Superior temporal gyrus (tissue), 1 donor: Measurements from ENCODE around the gene IRS1.

Source experiments
- DNase-seq: peaks from one replicate; pipeline ENCODE4 v3.0.0-alpha.2; 2016; ENCODE audit errors: extremely low spot score

The IRS1 gene

GRCh38 chr2:226825056-226825455 lies 25.4 kb upstream of the IRS1 start:
- DNase-seq = no peak

DNA sequence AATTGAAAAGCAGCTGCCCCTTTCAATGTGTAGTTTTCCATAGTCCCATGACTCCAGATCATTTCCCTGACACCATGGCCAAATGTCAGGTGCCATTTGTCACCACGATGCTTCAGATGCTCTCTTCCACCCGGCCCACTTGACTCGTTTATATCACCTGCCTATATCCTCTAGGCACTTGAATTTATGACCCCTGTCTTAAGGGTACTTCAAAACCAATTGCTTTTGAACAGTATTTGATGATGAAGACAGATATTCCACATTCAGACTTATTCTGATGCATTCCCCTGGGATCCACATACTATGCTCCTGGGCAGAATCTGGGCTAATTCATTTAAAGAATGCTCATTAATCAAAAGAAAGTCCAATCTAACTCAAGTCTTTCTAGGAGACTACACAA lies 19.3 kb upstream of the IRS1 start:
- DNase-seq = no peak

- DNase-seq = peak; percentile 70
Observed at GRCh38 chr2:226813148-226813701, 13.6 kb upstream of the IRS1 start.

DNA sequence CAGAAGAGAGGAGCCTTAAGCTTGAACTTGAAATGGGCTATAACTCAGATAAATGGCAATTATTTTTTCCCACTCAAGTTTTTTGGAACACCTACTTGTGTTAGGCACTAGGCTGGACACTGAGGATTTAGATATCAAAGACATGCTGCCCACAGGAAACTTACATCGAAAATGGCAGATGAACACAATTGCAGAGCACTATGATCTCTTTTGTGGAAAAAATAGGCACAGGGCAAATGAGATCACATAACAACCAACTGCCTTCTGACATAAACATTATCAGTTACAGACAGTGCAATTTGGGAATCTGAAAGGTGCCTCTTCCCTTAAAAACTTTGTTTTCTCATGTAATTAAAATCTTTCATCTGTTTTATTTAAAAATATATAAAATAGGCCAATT lies 3.8 kb upstream of the IRS1 start:
- no peak for DNase-seq

- peak; percentile 96 for DNase-seq
Observed at GRCh38 chr2:226802573-226802972, 3.0 kb upstream of the IRS1 start.

DNA sequence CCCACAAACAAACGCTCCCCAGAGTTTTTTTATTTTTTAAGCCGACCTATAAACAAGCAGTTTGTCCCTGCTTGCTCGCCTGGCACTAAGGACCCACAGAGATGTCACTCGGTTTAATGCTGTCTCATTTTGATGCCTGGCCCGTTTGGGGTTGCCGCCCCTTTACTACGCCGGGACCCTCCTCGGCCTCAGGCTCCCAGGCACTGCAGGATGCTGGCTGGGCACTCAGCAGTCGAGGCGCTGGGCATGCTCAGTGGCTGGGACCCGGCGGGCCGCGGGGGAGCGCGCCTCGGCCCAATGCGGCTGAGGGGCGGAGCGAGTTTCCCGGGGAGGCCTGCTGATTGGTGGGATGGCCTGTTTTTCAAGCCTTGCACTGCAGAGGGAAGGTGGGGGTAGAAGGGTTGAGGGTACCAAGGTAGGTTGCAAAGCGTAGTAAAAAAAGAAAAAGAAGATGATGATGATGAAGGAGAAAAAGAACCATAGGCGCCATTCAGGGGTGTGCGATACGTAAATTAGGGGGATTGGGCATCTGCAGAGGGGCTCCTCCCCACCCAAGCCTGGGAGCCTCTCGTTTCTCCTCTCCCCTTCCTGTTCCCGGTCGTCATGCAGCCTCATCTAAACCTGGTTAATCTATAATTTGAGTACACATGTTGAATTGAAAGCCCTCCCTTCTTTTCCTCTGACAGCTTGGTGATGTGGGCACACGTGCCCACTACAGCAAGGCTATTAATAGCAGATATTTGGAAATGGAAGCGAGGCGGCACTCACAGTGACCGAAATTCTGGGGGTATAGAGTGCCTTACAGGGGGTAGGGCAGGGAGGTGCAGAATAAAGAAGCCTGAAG lies 1.5 kb upstream of the IRS1 start:
- peak; percentile 95 for DNase-seq

GRCh38 chr2:226799976-226800940 lies 638 bp upstream of the IRS1 start:
- peak; percentile 63 for DNase-seq

GRCh38 chr2:226798422-226799210 lies 1.0 kb downstream of the IRS1 start:
- DNase-seq = peak; percentile 55

DNA sequence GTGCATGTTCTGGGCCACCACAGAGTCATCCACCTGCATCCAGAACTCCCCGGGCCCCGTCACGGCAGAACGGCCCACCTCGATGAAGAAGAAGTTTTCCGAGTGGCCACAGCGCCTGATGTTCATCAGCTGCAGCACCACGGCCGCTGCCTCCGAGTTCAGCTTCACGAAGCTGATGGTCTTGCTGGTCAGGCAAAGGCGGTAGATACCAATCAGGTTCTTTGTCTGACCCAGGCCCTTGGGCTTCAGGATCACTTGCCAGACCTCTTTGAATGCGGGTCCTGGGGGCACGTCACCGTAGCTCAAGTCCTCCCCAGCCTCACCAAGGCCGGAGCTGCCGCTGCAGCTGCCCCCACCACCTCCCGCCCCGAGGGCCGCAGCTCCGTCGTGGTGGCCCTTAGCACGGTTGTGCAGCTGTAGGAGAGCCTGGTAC lies 1.6 kb downstream of the IRS1 start:
- DNase-seq = no peak

DNA sequence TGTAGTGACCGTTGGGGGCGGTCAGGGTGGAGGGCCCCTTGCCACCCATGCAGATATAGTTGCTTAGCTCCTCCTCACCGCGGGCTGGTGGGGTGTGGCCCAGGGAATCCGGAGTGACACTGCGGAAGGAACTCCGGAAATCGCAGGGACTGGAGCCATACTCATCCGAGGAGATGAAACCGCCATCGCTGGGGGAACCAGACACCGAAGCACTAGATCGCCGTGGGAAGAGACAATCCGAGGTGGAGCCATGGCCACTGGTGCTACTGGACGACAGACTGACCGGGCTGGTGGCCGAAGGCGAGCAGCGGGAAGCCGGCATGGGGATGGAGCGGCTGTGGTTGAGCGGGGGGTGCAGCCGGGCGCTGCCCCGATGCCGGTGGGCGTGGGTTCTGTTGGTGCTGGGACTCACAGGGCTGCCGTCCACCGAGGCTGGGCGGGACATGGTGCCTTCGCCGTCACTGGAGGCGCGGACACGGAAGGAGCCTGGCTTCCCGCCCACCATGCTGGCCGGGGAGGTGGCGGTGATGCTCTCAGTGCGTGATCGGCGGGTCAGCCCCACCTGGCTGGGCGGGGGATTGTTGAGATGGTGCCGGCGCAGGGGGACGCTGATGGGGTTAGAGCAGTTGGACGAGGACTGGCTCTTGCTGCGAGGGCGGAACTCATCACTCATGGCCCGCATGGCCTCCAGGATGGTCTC lies 2.2 kb downstream of the IRS1 start:
- no peak for DNase-seq

DNA sequence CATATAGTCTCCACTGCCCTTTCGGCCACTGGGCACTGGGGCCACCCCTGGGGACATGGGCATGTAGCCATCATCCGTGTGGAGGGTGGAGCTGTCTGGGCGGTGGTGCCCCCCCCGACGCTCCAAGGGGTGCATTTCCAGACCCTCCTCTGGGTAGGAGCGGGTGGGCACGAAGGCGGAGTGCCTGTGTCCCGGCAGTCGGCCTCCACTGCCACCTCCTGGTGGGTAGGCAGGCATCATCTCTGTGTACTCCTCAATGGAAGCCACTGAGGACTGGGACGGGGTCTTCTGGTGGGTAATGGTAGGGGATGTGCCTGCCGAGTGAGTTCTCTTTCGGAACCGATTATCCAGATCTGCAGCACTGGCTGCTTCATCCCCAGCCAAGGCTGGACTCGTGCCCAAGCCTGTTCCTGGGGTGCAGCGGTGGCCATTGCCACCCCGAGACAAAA lies 2.8 kb downstream of the IRS1 start:
- DNase-seq = no peak

- DNase-seq = no peak
Observed at GRCh38 chr2:226796012-226796839, 3.4 kb downstream of the IRS1 start.

DNA sequence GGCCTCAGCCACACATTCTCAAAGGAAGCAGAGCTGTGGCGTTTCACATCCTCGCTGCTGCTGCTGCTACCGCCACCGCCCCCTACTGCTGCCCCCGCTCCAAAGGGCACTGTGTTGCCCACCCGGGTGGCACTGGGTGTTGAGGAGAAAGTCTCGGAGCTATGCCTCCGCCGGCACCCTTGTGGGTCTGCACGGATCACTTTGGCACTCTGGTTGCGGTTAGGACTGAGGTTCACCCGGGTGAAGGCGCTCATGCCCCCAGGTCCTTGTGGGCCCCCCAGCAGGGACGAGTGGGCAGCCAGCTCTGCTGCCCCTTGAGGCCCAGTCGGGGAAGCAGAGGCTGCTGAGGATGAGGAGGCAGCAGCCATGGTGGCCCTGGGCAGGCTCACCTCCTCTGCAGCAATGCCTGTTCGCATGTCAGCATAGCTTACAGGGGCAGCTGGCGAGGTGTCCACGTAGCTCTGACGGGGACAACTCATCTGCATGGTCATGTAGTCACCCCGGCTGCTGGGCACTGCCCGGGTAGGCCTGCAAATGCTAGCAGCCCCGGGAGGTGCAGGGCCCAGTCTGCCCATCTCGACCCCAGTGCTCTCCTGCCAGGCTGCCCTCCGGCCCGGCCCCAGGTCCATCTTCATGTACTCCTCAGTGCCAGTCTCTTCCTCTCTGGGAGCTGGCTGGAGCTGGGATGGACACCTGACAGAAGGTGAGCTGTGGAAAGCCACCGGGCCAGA lies 4.2 kb downstream of the IRS1 start:
- DNase-seq = no peak

- no peak for DNase-seq
Observed at GRCh38 chr2:226794751-226795171, 4.9 kb downstream of the IRS1 start.

DNA sequence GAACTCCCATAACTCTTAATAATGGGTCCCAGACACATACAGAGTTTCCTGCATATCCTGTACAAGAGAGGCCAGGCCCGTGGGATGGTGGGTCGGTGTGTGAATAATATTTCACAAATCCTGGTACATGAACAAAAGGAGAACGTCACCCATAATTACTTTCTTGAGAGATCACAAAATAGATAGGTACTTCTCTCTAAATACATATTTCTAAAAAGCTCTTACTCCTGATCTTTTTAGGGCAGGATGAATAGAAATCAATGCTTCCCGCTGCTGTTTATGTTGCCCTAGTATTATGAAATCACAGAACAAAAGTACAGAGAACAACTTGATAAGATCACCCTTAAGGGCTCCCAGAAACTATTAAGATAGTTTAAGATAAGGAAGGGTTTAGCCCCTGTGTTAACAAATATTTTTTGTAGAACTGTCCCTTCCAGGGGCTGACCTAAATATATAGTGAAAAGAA lies 5.4 kb downstream of the IRS1 start:
- peak; percentile 32 for DNase-seq

DNA sequence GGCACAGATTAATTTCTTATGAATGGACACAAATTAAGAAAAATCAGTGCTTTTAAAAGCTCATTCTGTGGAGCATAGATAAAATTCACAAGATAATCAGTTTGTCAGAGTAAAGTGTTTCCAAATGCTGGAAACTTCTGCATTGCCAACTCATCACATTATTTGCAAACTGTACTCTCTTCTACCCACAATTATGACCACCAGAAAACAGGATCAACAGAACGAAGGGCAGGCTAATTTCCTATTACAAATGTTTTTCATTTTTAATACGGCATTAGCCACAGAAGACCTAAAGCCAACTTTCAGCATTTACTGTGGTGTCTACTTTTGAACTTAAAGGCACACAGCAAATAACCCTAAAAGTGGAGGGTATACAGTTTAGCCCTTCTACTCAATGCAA lies 6.0 kb downstream of the IRS1 start:
- no peak for DNase-seq

- peak; percentile 48 for DNase-seq
Observed at GRCh38 chr2:226792155-226792881, 7.3 kb downstream of the IRS1 start.

GRCh38 chr2:226791487-226792081 lies 8.0 kb downstream of the IRS1 start:
- peak; percentile 88 for DNase-seq
